NCI-H146 (cell line): ENCODE measurements around the gene RAB19.

ENCODE experiments used
- DNase-seq: peaks from one replicate; lab custom pipeline; 2025; lab: John Stamatoyannopoulos, UW

Gene RAB19, protein sequence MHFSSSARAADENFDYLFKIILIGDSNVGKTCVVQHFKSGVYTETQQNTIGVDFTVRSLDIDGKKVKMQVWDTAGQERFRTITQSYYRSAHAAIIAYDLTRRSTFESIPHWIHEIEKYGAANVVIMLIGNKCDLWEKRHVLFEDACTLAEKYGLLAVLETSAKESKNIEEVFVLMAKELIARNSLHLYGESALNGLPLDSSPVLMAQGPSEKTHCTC

DNA sequence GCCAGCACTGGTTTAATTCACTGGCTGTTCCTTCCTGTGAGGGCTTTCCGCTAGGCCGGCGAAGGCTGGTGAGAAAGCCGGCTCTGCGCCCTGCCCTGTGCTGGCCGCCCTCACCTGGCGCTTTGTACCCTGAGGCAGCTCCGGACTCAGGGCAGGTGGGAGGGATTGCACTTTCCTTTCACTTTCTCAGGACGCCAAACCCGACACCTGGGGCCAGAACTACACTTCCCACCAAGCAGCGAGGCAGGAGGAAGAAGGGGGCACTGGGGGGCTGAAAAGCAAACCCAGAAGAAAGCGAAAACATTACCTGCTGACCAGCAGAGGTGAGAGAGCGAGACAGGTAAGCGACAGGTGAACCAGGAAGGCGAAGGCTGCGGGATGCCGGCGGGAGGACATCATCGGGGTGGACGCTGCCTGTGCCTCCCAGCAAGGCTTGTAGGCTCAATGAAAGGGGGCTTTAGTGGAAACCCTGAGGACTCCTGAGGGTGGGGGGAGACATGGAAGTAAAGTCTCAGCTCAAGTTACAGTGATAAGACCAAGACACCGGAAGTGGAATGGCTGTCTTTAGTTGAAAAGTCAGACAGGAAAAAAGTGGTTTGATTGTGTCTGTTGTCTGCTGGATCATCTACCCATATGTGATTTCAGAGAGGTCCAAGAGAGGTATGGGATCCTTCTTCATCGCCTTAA, at the start of gene RAB19:
Gene RAB19, plus strand, starts transcription at position 181 of the 687 bp plus-strand sequence. CDS start 3,589 bp downstream, outside the sequence.
- peak; percentile 84 for DNase-seq

DNA sequence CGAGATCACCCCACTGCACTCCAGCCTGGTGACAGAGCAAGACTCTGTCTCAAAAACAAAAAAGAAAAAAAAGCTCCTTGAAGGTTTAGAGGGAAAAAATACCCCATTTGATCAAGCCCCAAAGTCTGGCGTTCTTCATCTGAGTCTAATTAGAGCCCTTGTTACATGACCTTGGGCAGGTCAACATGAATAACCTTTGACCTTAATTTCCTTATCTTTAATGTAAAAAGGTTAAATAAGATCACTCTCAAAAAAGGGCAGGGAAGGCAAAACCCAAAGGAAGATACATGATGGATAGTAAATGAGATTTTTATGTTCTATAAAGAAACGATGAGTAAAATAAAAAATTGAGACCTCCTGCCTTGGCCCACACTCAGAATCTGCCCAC, 45.8 kb upstream of the RAB19 start:
- no peak for DNase-seq

DNA sequence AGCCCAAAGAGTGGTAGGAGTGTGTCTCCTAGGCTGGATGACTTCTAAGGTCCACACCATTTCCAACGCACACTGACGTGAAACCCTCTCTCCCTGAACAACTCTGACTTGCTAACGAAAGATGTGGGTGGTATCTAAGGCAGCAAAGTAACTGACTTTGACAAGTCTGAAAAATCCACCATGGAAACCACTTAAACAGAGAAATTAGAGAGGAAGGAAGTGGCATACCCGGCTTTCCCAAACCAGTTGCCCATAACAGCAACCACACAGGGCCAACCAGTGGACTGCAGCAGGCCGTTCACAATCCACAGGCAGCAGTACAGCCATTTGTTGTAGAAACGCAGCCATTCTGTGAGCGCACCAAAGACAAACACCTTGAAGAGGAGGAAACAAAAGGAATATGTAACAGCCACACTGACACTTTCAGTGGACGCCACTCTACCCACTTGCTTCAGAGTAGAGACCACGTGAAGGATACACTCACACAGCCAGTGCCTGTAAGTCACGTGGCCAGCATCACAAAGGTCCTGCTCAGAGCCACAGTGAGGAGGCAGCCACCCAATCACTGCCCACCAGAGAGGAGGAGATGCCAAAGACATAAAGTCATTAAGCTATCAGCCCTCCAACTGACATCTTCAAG, 45.3 kb upstream of the RAB19 start:
- no peak for DNase-seq

DNA sequence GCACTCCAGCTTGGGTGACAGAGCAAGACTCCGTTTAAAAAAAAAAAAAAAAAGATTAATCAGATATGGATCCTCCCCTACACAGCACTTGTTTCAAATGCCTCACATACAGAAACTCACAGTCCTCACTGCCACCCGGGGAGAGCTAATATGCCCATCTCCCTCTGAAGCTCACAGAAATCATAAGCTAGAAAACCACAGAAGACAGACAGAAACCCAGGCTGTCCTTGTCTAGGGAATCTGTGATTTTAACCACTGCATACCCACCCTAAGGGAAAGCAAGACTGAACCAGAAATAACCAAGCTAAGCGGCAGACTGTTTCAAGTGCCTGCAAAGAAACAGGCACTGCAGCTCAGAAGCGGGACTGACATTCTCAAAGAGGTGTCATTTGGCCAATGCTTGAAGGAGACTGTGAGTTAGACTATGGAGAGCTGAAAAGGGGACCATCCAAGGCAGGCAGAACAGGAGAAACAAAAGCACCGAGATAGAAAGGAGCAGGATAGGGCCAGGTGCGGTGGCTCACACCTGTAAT, 43.1 kb upstream of the RAB19 start:
- DNase-seq = no peak

DNA sequence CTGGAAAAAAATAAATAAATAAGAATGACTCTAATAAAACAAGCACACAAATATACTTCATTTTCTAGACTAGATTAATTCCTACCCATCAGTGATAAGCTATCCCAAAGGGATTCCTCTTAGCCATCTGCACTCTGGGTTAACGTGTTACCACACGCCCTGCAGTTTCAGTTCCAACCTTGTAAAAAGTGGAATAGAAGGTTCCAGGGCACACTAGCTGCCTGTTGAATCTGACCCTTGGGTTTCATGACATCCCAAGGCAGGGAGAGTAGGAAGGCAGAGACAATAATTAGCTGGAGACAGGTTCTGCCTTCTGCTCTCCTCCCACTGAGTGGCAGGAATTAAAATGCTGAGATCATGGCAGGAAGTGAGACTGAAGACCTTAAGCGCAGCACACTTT, 39.0 kb upstream of the RAB19 start:
- no peak for DNase-seq

DNA sequence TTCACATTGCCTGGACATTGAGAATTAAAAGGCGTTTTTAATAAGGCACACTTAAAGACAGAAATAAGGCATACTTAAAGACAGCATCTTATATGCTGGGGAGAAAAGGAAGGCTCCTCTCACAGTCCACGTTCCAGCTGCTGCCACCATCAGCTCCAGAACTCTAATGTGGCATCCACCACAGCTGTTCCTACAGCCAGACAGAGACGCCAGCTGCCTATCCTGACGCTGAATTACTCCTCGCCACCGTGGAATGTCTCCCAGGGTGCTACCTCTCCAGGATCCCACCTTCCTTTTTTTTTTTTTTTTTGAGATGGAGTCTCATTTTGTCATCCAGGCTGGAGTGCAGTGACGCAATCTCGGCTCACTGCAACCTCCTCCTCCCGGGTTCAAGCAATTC, 36.3 kb upstream of the RAB19 start:
- no peak for DNase-seq

DNA sequence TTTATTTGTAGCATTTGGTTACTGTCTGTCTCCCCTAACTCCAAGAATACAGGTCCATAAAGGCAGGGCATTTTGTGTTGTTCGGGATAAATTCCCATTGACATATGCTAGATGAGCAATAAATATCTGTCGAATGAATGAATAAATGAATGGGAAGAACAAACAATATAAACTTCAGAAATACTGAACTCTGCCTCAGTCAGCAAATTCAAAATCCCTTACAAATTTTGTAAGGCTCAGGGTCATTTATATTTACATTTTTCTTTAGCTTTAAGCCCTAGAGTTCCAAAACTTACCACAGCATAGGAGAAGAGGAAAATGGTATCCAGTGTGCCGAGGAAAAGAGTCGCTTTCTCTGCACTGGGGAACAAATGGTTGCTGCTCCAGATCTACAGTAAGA, 34.6 kb upstream of the RAB19 start:
- no peak for DNase-seq

DNA sequence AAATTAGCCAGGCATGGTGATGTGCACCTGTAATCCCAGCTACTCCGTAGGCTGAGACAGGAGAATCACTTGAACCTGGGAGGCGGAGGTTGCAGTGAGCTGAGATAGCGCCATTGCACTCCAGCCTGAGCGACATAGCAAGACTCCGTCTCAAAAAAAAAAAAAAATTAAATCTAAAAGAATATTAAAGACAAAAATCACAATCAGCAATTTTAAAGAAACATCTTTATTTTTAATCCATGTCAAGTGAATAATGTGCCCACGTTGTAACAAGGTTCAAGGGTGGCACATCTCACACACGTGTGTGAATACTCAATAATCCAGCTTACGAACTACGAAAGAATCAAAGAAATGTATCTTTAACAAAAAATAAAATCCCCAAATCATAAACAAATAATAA, 28.5 kb upstream of the RAB19 start:
- no peak for DNase-seq

DNA sequence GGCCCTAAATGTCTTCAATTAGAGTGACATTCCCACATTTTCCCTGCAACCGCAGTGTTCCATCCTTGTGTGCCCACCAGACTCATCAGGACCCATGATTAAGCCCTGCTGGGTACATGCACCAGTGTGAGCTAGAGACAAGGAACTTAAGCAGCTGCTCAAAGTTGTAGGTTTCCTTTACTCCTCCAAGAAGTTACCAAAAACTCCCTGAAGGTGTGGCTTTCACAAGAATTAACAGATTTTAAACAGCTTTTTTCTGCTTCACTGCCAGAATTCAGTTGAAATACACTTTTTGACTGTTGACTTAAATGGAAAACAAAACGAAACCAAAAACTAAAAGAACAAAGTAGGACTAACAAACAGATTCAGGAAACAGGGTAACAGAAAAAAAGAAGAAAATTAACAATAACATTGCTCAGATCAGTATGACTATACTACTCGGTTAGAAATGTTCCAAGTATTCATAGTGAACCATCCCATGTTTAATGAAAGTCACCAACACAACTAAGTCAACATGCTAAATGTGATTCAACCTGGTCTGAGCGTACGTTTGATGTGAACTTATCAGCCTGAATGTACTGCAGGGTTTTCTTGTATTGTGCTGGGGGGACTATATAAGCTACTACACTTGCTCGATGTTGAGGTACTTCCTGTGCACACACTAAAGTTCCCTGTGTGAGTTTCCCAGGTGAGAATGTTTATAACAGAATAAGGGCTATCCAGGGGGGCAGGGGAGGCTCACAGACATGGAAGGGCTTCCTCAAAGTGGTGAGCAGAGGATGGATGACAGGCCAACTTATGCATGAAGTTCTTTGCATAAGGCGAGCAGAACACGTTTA, 27.7 kb upstream of the RAB19 start:
- no peak for DNase-seq

DNA sequence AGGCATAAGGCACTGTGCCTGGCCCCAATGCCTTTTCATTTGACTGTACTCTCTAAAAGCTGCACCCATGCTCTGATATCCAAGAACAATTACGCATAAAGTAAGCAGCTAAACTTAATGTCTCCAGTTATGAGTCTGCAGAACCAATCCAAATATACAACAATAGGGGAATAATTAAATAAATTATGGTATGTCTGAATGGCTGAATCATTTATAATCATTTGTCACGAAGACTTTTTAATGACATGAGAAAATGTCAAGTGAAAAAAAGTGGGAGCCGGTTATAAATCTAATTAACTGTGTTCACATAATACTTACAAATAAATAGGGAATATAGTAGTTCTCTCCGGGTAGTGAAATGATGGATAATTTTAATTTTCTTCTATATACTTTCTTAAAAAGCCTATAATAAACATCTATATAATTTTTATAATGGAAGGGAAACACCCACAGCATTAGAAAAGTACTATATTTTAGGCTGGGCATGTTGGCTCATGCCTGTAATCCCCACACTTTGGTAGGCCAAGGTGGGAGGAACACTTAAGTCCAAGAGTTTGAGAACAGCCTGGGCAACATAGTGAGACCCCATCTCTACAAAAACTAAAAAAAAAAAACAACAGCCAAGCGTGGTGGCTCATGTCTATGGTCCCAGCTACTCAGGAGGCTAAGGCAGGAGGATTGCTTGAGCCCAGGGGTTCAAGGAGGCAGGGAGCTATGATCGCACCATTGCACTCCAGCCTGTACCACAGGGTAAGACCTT, 19.7 kb upstream of the RAB19 start:
- no peak for DNase-seq

DNA sequence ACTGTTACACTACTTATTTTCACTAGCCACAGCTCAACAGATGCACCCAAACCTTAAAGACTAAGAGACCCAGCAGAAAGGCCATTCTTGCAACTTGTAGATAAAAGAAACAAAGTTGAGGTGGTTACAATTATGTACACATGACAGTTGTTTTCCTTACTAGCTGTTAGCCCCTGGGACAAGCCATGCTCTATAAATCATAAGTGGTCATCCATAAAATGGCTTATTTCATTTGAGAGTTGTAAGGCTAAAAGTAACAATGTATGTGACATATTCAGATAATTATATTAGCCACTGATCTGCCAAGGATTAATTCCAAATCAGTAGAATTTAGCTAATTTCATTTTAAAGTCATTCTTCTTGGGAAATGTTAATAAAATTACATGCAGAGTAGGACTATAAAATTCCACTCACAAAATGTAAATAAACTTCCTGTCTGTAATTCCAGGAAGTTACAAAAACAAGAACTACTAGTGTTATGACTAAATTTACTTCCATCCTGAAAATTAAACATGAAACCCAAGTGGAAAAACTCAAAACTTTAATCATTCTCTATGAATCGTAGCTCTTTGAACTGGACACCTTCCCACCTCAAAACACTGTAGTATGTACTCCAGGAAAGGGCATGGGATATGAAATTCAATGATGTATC, 18.8 kb upstream of the RAB19 start:
- no peak for DNase-seq

DNA sequence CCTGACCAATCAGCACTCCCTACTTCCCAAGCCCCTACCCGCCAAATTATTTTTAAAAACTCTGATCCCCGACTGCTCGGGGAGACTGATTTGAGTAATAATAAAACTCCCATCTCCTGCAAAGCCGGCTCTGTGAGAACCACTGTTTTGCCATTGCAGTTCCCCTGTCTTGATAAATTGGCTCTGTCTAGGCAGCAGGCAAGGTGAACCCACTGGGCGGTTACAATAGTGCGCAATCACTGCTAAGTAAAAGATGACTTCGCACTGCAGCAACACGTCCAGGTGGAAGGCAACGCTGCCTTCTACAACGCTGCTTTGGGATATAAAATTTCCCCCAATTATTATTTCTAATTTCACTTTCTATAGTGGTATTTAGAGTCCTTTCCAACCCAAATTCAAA, 14.4 kb upstream of the RAB19 start:
- DNase-seq = no peak

DNA sequence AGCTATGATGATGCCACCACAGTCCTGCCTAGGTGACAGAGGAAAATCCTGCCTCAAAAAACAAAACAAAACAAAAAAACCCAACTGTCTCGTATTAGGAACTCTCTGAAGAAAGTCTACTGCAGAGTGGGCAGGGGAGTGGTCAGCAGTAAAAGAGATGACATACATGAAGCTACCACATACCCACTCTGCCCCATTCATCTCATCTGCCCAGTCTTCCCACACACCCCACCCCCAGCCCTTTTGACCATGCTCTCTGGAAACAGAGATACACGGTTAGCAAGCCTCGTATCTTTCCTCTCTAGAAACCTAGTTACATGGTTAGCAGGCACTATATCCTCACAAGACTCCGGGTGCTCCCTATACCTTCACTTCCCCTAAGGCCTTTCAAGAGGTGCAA, 13.8 kb upstream of the RAB19 start:
- DNase-seq = no peak

DNA sequence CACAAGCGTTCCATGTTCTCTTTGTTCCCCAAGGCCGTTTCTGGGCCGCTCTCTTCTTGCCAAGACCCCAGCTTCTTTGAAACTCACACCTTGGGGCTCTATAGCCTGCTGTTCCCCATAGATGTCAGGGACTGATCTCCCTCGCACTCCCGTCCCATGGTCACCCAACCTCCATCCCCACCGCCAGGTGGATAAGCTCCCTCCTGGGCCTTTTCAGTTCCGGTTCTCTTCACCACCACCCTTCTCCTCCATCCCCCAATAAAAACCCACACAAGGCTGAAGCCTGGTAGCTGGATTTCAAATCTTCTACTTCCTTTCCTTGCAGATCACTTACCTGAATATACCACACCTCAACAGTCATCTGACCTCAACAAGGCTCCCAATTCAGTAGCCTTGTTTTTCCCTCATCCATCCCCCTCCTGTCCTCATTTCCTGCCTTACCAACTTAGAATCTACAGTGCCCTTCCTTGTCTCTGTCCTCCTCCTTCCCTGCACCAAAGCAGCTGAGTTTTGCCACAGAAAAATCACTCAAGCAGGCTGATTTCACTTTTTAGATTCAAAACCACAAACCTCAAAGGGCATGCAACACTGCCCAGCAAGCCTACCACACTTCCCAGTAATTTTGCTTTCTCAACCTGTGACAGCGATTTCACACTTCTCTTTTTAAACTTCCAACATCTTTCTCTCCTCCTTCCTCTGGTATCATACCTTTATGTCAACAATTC, 13.2 kb upstream of the RAB19 start:
- DNase-seq = no peak

DNA sequence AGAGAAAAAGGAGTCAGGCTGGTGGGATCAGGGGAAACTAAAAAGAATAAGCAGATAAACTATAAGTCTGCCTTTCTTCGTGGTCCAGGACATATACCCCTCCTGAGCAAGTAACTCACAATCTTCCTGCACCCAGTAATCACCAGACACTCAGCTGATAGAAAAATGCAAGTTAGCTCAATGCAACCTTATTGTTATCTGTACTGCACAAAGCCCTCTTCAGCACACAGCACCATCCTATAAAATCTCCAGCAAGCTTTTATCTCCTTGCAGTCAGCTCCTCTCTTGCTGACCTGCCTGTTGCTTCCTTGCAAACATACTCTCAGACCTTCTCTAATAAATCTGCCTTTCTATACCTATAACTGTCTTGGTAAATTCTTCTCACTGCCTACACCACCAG, 12.2 kb upstream of the RAB19 start:
- DNase-seq = no peak

DNA sequence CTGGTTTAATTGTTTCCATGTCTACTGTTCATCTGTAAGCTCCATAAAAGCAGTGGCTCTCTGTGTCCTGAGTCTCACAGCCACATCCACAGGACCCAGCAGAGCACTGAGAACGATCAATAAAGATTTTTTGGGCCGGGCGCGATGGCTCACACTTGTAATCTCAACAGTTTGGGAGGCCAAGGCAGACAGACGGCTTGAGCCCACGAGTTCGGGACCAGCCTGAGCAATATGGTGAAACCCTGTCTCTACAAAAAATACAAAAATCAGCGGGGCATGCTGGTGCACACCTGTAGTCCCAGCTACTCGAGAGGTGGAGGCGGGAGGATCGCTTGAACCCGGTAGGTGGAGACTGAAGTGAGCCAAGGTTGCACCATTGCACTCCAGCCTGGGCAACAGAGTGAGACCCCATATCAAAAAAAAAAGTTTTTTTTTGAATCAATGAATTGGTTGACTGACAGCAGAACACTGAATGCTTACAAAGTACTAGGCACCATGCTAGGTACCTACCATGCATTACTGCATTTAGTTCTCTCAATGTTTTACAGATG, 10.0 kb upstream of the RAB19 start:
- DNase-seq = no peak

DNA sequence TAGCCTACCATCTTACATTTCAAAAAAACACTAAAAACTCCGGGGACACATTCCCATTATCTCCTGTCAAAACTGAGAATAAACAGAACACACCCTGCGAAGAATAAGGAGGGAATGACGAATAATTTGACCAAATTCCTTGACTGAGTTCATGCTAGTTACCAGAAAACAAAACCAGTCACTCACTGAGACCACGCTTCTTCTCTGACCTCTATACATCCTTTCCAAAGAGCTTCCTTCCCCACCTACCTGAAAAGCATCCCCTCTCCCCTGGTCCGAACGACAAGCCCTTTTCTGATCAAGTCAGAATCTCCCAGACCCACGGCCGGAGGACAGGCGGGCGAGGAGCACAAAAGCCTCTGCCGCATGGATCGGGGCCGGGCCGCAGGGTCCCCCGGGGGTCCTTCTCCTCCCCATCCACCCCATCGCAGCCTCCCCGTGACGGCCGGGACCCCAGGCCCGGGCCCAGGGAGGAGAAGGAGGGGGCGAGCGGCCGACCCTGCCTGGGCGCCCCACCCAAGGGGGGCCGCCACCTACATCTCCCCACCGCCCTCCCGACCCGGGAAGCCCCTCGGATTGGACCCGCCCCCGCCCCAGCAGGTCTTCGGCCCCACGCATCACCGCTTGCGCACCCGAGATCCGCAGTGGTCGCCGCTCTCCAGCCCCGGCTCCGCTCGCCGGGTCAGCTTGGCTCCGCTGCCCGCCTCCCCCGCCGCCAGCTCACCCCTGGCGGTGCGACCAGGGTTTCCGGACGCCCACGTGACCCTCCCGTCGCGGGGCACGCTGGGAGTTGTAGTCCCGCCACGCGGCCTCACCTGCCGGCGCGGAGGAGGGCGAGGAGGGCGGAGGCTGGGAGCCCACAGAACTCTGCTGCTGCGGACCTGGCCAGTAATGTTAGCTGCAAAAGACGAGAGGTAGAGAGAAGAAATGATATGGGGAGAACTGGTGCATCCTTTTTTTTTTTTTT, 5.8 kb upstream of the RAB19 start, which contains the start of gene SLC37A3:
Gene SLC37A3, minus strand, starts transcription at position 747 of the 967 bp plus-strand sequence. CDS start 16,004 bp downstream, outside the sequence.
- DNase-seq = peak; percentile 94

DNA sequence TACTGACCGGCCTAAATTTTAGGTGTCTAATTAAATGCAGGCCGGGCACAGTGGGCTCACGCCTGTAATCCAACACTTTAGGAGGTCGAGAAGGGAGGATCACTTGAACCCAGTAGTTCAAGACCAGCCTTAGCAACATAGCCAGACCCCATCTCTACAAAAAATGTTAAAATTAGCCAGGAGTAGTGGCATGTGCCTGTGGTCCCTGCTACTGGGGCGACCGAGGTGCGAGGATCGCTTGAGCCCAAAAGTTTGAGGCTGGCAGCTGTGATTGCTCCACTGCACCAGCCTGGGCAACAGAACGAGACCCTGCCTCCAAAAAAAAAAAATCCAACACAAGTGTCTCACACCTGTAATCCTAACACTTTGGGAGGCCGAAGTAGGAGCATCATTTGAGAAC, 5.0 kb upstream of the RAB19 start:
- no peak for DNase-seq

DNA sequence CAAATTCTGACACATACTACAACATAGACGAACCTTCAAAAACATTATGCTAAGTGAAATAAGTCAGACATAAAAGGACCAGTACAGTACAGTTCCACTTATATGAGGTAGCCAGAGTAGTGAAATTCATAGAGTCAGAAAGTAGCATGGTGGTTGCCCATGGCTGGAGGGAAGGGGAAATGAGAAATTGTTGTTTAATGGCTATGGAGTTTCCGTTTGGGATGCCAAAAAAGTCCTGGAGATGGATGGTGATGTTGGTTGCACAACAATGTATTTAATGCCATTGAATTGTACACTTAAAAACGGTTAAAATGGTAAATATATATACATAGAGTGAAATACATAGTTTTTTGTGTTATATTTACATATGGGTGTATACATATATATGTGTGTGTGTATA, 3.5 kb upstream of the RAB19 start:
- DNase-seq = no peak
